Osteoblast (primary cell): ENCODE results near the gene KCNJ4. TPM values are rescaled to one million over a fixed set of nuclear protein-coding genes. Genes with fewer than 3 reads are reported as not detected.

Experiments used
- DNase-seq: peaks from one replicate; pipeline ENCODE4 v3.0.0; 2011; ENCODE audit warnings: low spot score, mixed read lengths; ENCODE audit not compliant: insufficient read length; ENCODE audit errors: missing footprints
- H2AFZ ChIP-seq: 2 replicates; pipeline ENCODE4 v1.6.0; 2011; ENCODE audit warnings: mild to moderate bottlenecking, low read length
- H3K27ac ChIP-seq: 2 replicates; pipeline ENCODE4 v1.5.1; 2011; ENCODE audit warnings: mild to moderate bottlenecking, low read depth, low read length, moderate library complexity
- H3K27me3 ChIP-seq: 2 replicates; pipeline ENCODE4 v1.6.0; 2012; ENCODE audit warnings: mild to moderate bottlenecking, control low read depth, inconsistent platforms, low read length, moderate library complexity; ENCODE audit not compliant: insufficient read depth
- H3K36me3 ChIP-seq: 2 replicates; pipeline ENCODE4 v1.5.1; 2011; ENCODE audit warnings: mild to moderate bottlenecking, low read length, control low read depth, moderate library complexity; ENCODE audit not compliant: insufficient read depth
- H3K4me1 ChIP-seq: 2 replicates; pipeline ENCODE4 v1.5.1; 2011; ENCODE audit warnings: mild to moderate bottlenecking, low read length, control low read depth, moderate library complexity; ENCODE audit not compliant: insufficient read depth
- H3K4me2 ChIP-seq: 2 replicates; pipeline ENCODE4 v1.6.0; 2011; ENCODE audit warnings: mild to moderate bottlenecking, low read length; ENCODE audit not compliant: insufficient read depth
- H3K4me3 ChIP-seq: fragments of 200-600 bp; sonication (generic); 3 replicates; pipeline ENCODE4 v1.5.1; 2012; ENCODE audit warnings: mild to moderate bottlenecking, low read length, inconsistent platforms; ENCODE audit not compliant: insufficient read depth
- H3K79me2 ChIP-seq: 2 replicates; pipeline ENCODE4 v1.6.0; 2012; ENCODE audit warnings: mild to moderate bottlenecking, low read length, control low read depth, inconsistent platforms; ENCODE audit not compliant: insufficient read depth
- H3K9me3 ChIP-seq: 2 replicates; pipeline ENCODE4 v1.5.1; 2011; ENCODE audit warnings: low read depth, low read length, control low read depth
- H4K20me1 ChIP-seq: 2 replicates; pipeline ENCODE4 v1.6.0; 2012; ENCODE audit warnings: mild to moderate bottlenecking, low read length, control low read depth; ENCODE audit not compliant: insufficient read depth
- total RNA-seq: library from RNA; depleted of rRNA; stranded (reverse); fragments of >200 nt; gene quantifications from 2 replicates; pipeline ENCODE4 v1.2.3, GENCODE V29; 2012
- TF ChIP-seq, protein P1 (sequence below): IDR thresholded peaks from 2 replicates; pipeline ENCODE4 v1.5.1; 2011; ENCODE audit warnings: mild to moderate bottlenecking, low read depth, low read length, moderate library complexity; ENCODE audit errors: extremely low read depth

Gene KCNJ4
- total RNA-seq, 1 donor, result not detected

DNA sequence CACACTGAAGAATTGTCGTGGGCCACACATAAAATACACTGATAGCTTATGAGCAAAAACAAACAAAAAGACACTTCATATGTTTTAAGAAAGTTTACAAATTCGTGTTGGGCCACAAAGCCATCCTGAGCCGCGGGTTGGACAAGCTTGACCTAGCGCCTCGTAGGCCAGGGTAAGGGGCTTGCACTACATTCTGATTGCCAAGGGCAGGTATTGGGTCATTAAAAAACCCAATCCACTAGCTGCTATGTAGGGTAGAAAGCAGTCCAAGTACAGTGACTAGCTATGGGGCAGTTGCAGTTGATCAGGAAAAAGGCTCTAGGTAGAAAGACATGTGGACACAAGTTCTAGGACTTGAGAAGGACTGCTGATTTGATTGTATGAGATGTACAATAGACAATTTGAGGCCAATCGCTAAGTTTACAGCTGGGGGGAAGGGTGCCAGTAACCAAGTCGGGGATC, 26.9 kb upstream of the KCNJ4 start:
- peaks cover 13% of the 10 kb centered on the region for H4K20me1 ChIP-seq

DNA sequence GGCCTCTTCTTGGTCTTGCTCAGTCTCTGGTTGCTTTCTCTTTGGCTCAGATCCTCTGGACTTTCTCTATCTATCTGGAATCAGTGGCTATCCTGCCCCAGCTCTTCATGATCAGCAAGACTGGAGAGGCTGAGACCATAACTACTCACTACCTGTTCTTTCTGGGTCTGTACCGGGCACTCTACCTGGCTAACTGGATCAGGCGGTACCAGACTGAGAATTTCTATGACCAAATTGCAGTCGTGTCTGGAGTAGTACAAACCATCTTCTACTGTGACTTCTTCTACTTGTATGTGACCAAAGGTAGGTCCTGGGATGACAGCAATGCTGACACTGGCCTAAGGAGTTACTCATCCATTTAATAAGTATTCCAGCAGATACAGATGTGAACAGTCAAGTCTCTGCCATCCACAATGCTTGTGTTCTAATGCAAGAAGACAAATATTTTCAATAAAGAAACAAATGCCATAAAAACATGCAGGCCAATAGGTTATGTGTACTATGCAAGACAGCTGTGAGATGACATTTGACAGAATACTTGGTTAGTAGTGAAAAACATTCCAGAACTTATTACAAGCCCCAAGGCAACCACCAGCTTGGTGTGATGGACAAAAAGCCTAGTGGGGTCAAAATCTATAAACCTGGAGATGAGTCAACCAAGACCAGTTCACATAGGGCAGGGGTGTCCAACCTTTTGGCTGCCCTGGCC, 26.3 kb upstream of the KCNJ4 start:
- Histone ChIP-seq H4K20me1 (peaks cover 13% of the 10 kb centered on the region), H3K36me3 (peaks cover 78% of the 10 kb centered on the region)

More for the DNA sequence above, 26.9 kb upstream of the KCNJ4 start:
- H3K4me2 ChIP-seq, result no peak overlapping the region
- H3K27me3 ChIP-seq, result no peaks in the 10 kb centered on the region
- H3K79me2 ChIP-seq, result peaks cover 4% of the 10 kb centered on the region
- TF ChIP-seq, protein P1, sequence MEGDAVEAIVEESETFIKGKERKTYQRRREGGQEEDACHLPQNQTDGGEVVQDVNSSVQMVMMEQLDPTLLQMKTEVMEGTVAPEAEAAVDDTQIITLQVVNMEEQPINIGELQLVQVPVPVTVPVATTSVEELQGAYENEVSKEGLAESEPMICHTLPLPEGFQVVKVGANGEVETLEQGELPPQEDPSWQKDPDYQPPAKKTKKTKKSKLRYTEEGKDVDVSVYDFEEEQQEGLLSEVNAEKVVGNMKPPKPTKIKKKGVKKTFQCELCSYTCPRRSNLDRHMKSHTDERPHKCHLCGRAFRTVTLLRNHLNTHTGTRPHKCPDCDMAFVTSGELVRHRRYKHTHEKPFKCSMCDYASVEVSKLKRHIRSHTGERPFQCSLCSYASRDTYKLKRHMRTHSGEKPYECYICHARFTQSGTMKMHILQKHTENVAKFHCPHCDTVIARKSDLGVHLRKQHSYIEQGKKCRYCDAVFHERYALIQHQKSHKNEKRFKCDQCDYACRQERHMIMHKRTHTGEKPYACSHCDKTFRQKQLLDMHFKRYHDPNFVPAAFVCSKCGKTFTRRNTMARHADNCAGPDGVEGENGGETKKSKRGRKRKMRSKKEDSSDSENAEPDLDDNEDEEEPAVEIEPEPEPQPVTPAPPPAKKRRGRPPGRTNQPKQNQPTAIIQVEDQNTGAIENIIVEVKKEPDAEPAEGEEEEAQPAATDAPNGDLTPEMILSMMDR, result no peak
- peaks cover 83% of the 10 kb centered on the region for H3K36me3 ChIP-seq
- no peak overlapping the region for H3K4me3 ChIP-seq
- no peak overlapping the region for H2AFZ ChIP-seq
- no peaks in the 10 kb centered on the region for H3K4me1 ChIP-seq
- no peak for DNase-seq
- peak overlapping the region; percentile 21 for H3K27ac ChIP-seq
- no peaks in the 10 kb centered on the region for H3K9me3 ChIP-seq

DNA sequence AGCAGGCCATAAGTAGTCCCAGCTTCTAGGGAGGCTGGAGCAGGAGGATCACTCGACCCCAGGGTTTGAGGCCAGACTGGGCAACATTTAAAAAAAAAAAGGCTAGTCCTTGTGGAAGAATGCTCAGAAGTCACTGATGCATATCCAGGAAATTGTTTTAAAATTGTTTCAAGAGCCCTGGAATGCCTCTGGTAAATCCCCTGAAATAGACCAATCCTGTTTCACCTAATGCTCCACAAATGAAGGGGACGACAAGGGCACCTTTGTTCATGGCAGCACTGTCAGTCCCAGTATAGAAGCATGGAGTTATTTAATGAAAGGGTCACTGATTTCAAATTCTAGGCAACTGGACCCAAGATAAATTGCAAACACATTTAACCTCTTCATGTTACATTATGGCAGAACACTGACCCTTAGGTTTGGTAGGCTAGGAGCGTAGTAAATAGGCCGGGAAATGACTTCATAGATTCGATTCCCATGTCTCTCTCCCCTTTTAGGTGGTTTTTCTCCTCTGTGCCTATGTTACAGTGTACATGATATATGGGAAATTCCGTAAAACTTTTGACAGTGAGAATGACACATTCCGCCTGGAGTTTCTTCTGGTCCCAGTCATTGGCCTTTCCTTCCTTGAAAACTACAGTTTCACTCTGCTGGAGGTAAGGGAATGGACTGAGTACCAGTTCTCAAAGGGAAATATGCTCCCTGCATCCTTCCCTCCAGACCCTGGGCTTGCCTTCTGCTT, 24.3 kb upstream of the KCNJ4 start:
- no peak overlapping the region for H2AFZ ChIP-seq
- peaks cover 8% of the 10 kb centered on the region for H3K79me2 ChIP-seq
- H3K27ac ChIP-seq, result peak overlapping the region; percentile 30
- H3K27me3 ChIP-seq, result no peaks in the 10 kb centered on the region
- DNase-seq, result no peak
- no peak overlapping the region for H3K4me2 ChIP-seq
- TF ChIP-seq, protein P1, result no peak
- H3K36me3 ChIP-seq, result peaks cover 74% of the 10 kb centered on the region
- H3K4me3 ChIP-seq, result no peak overlapping the region
- H3K9me3 ChIP-seq, result no peaks in the 10 kb centered on the region
- H3K4me1 ChIP-seq, result no peaks in the 10 kb centered on the region
- peaks cover 11% of the 10 kb centered on the region for H4K20me1 ChIP-seq

More for the DNA sequence above, 26.3 kb upstream of the KCNJ4 start:
- Histone ChIP-seq H3K4me2 (no peak overlapping the region), H3K9me3 (no peaks in the 10 kb centered on the region), H3K4me3 (no peak overlapping the region), H3K4me1 (no peaks in the 10 kb centered on the region), H3K27me3 (no peaks in the 10 kb centered on the region), H3K27ac (peak overlapping the region; percentile 21), H3K79me2 (peaks cover 4% of the 10 kb centered on the region), H2AFZ (no peak overlapping the region)
- no peak for DNase-seq
- TF ChIP-seq, protein P1, result no peak

DNA sequence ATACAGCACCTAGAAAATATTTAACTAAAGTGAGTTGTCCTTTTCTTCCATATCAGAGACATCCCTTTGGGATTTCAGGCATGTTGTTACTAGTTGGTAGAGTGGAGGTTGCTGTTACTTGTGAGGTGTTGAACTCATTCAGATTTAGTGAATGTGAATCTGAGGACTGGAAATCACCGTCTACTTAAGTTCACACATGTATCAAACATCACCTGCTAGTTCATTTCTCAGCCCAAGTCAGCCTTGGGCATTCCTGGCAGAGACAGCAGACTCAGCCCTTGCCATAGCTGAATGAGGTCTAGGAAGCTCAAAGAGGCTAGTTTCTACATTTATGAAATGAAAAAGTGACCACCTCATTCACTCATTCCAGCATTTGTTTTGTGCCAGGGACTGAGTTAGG, 22.6 kb upstream of the KCNJ4 start:
- Histone ChIP-seq H4K20me1 (peaks cover 19% of the 10 kb centered on the region), H3K79me2 (peaks cover 12% of the 10 kb centered on the region), H3K4me3 (no peak overlapping the region), H3K36me3 (peaks cover 62% of the 10 kb centered on the region), H3K27me3 (no peaks in the 10 kb centered on the region), H3K9me3 (no peaks in the 10 kb centered on the region), H2AFZ (no peak overlapping the region), H3K4me2 (no peak overlapping the region), H3K4me1 (peaks cover 3% of the 10 kb centered on the region), H3K27ac (no peak overlapping the region)
- DNase-seq, result no peak
- TF ChIP-seq, protein P1, result no peak
